A673 (cell line): Measurements from ENCODE around the gene SLC18B1. TPM values are rescaled to one million over a fixed set of nuclear protein-coding genes. Genes with fewer than 3 reads are reported as not detected.

ENCODE experiments used
- BruUV-seq: library from RNA; stranded (reverse); fragments of 400-500 nt; replicated peaks from 2 replicates; lab custom pipeline; 2021; lab: Mats Ljungman, UMichigan
- CTCF ChIA-PET: fragments of 300-600 bp; sonication (Branson Sonifier 250); formaldehyde crosslinking; loops from one replicate; lab custom pipeline; 2022; ENCODE audit warnings: antibody characterized with exemption; lab: Charles Lee
- POLR2A ChIA-PET: fragments of 300-600 bp; sonication (Branson Sonifier 250); formaldehyde crosslinking; loops from one replicate; lab custom pipeline; 2022; ENCODE audit warnings: antibody characterized with exemption; ENCODE audit not compliant: low non-redundant PET; lab: Charles Lee
- DNase-seq: peaks from one replicate; pipeline ENCODE4 v3.0.0-alpha.2; 2015; ENCODE audit warnings: low spot score
- H3K27ac ChIP-seq: fragments of 200-600 bp; sonication (generic); 2 replicates; pipeline ENCODE4 v1.5.1; 2016; ENCODE audit warnings: mixed run types, low read depth, mild to moderate bottlenecking, mixed read lengths, antibody characterized with exemption, low read length; ENCODE audit not compliant: poor library complexity, severe bottlenecking
- H3K27me3 ChIP-seq: fragments of 200-600 bp; sonication (generic); replicated peaks from 2 replicates; pipeline ENCODE4 v1.6.1; 2017; ENCODE audit warnings: mixed run types, low read depth, mild to moderate bottlenecking, mixed read lengths, antibody characterized with exemption, low read length; ENCODE audit not compliant: insufficient read depth, poor library complexity
- H3K36me3 ChIP-seq: fragments of 200-600 bp; sonication (generic); 2 replicates; pipeline ENCODE4 v1.6.1; 2016; ENCODE audit warnings: mixed run types, mild to moderate bottlenecking, mixed read lengths, antibody characterized with exemption, low read length; ENCODE audit not compliant: insufficient read depth, poor library complexity, severe bottlenecking
- H3K4me1 ChIP-seq: fragments of 200-600 bp; sonication (generic); 2 replicates; pipeline ENCODE4 v1.6.1; 2017; ENCODE audit warnings: mixed run types, mild to moderate bottlenecking, mixed read lengths, antibody characterized with exemption, low read length; ENCODE audit not compliant: insufficient read depth, poor library complexity, severe bottlenecking
- H3K4me3 ChIP-seq: fragments of 200-600 bp; sonication (generic); 2 replicates; pipeline ENCODE4 v1.5.1; 2016; ENCODE audit warnings: low read depth, mixed run types, mild to moderate bottlenecking, mixed read lengths, low read length; ENCODE audit not compliant: poor library complexity, severe bottlenecking
- H3K9me3 ChIP-seq: fragments of 200-600 bp; sonication (generic); 2 replicates; pipeline ENCODE4 v1.6.1; 2016; ENCODE audit warnings: mixed run types, low read depth, mild to moderate bottlenecking, mixed read lengths, antibody characterized with exemption, low read length; ENCODE audit not compliant: poor library complexity, severe bottlenecking
- EZH2 ChIP-seq: fragments of 200-600 bp; sonication (generic); IDR thresholded peaks from 2 replicates; pipeline ENCODE4 v1.6.1; 2017; ENCODE audit warnings: borderline replicate concordance, low read depth, mild to moderate bottlenecking, mixed read lengths, antibody characterized with exemption, low read length; ENCODE audit not compliant: poor library complexity, severe bottlenecking
- intact Hi-C: fragments of 100-400 bp; cut with micrococcal nuclease; formaldehyde crosslinking; loops from one replicate; pipeline ENCODE4 v1.10.0; 2022; ENCODE audit not compliant: unreplicated experiment
- total RNA-seq: library from RNA; stranded (reverse); gene quantifications from 2 replicates; pipeline ENCODE4 v1.2.3, GENCODE V29; 2021
- TF ChIP-seq, protein P1 (sequence below): fragments of 300-800, 200-600 bp; sonication (generic); conservative IDR thresholded peaks from 2 replicates; pipeline ENCODE4 v1.5.1; 2017; ENCODE audit warnings: low read depth, mild to moderate bottlenecking, antibody characterized with exemption, low read length, moderate library complexity, mixed read lengths

The SLC18B1 gene
- total RNA-seq, 1 experiment from 2014 or later: 25.2 TPM

DNA sequence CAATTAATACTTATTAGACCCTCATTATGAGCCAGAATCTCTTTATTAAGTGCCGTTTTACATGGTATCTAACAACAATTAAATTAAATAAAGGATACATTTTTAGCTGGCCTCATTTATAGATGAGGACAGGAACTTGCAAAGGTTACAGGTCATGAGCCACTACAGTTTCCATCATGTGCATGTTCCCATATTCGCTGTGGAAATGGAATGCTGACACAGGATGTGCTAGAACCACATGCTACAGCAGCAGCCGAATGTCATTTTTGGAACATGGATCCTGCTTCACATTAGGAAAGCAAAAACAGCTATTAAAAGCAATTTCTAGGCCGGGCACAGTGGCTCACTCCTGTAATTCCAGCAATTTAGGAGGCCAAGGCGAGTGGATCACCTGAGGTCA, 5.9 kb downstream of the SLC18B1 start:
- CTCF ChIA-PET: no interaction called here
- BruUV-seq: no TSS peak

DNA sequence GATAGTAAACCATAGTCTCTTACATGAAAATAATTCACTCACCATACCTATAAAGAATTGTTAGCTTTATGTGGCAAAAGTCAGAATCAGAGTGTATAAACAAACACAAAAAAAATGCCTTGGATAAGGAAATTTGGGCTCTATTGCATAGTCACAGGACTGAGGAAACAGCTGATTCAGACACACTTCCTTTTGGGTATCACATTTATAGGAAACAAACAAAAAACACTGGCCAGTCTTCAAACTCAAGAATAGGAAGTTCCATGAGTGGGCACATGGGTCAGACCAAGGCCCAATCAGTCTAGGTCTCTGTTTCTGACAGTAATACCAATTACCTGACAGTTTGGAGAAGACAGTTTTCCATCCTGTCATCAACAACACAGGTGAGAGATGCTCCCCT, 8.0 kb downstream of the SLC18B1 start:
- H3K36me3 ChIP-seq: peaks cover 38% of the 10 kb centered on the region
- no peaks in the 10 kb centered on the region for H3K27me3 ChIP-seq
- no peak for DNase-seq
- TF ChIP-seq, protein P1, sequence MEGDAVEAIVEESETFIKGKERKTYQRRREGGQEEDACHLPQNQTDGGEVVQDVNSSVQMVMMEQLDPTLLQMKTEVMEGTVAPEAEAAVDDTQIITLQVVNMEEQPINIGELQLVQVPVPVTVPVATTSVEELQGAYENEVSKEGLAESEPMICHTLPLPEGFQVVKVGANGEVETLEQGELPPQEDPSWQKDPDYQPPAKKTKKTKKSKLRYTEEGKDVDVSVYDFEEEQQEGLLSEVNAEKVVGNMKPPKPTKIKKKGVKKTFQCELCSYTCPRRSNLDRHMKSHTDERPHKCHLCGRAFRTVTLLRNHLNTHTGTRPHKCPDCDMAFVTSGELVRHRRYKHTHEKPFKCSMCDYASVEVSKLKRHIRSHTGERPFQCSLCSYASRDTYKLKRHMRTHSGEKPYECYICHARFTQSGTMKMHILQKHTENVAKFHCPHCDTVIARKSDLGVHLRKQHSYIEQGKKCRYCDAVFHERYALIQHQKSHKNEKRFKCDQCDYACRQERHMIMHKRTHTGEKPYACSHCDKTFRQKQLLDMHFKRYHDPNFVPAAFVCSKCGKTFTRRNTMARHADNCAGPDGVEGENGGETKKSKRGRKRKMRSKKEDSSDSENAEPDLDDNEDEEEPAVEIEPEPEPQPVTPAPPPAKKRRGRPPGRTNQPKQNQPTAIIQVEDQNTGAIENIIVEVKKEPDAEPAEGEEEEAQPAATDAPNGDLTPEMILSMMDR: no peak
- no peak for TF ChIP-seq EZH2
- peaks cover 33% of the 10 kb centered on the region for H3K4me1 ChIP-seq
- H3K4me3 ChIP-seq: no peak overlapping the region
- POLR2A ChIA-PET: no interaction called here
- no peaks in the 10 kb centered on the region for H3K9me3 ChIP-seq
- intact Hi-C loops: loop anchor here (10.0 kb wide), 1 partner anchor 266 kb away; no protein-coding TSS in a partner anchor
- no TSS peak for BruUV-seq
- H3K27ac ChIP-seq: no peak overlapping the region
- CTCF ChIA-PET: interaction anchor here (0.6 kb wide), 1 partner anchor 13 kb away, joined by 3 read pairs; no protein-coding TSS in a partner anchor

More for the DNA sequence above, 5.9 kb downstream of the SLC18B1 start:
- intact Hi-C loops: loop anchor here (10.0 kb wide), 1 partner anchor 268 kb away; no protein-coding TSS in a partner anchor
- Histone ChIP-seq H3K27ac (peak overlapping the region; percentile 65), H3K4me3 (no peak overlapping the region), H3K36me3 (peaks cover 32% of the 10 kb centered on the region), H3K9me3 (no peaks in the 10 kb centered on the region), H3K4me1 (peaks cover 37% of the 10 kb centered on the region), H3K27me3 (no peaks in the 10 kb centered on the region)
- POLR2A ChIA-PET: no interaction called here
- DNase-seq: peak; percentile 55
- TF ChIP-seq EZH2: no peak
- TF ChIP-seq, protein P1: no peak

DNA sequence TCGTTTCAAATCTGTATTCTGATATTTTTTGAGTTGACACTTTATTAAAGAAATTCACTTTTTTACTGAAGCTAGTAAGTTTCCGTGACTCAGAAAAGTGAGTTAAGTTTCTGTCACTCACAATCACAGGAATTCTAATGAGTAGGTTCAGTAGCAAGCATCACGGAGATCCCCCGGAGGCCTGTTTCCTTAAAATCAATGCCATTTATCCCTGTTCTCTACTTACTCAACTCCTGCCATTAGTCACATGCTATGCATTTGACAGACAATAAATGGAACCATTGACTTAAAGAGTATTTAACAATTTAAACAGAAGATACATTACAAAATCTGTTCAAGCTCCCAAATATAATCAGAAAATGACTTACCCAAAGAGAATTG, 9.1 kb downstream of the SLC18B1 start:
- H3K36me3 ChIP-seq: peaks cover 40% of the 10 kb centered on the region
- no peak overlapping the region for H3K4me3 ChIP-seq
- intact Hi-C loops: no loop called here
- BruUV-seq: no TSS peak
- TF ChIP-seq, protein P1: no peak
- no peak for TF ChIP-seq EZH2
- POLR2A ChIA-PET: interaction anchor here (0.6 kb wide), 1 partner anchor 778 kb away, joined by 3 read pairs; no protein-coding TSS in a partner anchor
- no peak overlapping the region for H3K27ac ChIP-seq
- CTCF ChIA-PET: no interaction called here
- no peaks in the 10 kb centered on the region for H3K9me3 ChIP-seq
- peak; percentile 47 for DNase-seq
- H3K27me3 ChIP-seq: no peaks in the 10 kb centered on the region
- peaks cover 29% of the 10 kb centered on the region for H3K4me1 ChIP-seq
